Measurements from ENCODE around the gene TSPAN5.

GRCh38 chr4:98613453-98614075 is 44.8 kb downstream of the TSPAN5 start:
- TF ChIP-seq CTCF (conservative IDR thresholded peaks at IDR 0.05; ENCODE audit: low read length), result no peak
- TF ChIP-seq EZH2phosphoT487 (IDR thresholded peaks at IDR 0.05; ENCODE audit: borderline replicate concordance), result no peak
